ENCODE measurements around the gene LENG8. TPM values are rescaled to one million over a fixed set of nuclear protein-coding genes. Genes with fewer than 3 reads are reported as not detected.
A peak's percentile ranks its signal among the peaks of the same experiment; 100 is the strongest.

LENG8 gene
- total RNA-seq, 2 experiments from 2014 or later, result 165 to 170 TPM

- Mint-ChIP-seq H3K4me3 (no peak overlapping the region), H3K9me3 (no peaks in the 10 kb centered on the region), H3K4me1 (ENCODE audit: low read depth) (peaks cover 22% of the 10 kb centered on the region), H3K36me3 (ENCODE audit: low read depth) (peaks cover 56% of the 10 kb centered on the region), H3K27ac (peak overlapping the region; percentile 53), H3K27me3 (no peaks in the 10 kb centered on the region)
- ChIA-PET CTCF (no interaction called here), POLR2A (interaction anchor here (0.6 to 2.8 kb wide), 2 partner anchors 9 to 288 kb away, joined by 3 to 35 read pairs; partner anchors contain the start of gene LENG8)
- intact Hi-C loops (cut with micrococcal nuclease), result no loop called here
- ATAC-seq (no peak), DNase-seq (no peak)
- no peak for TF ChIP-seq CTCF (IDR thresholded peaks at IDR 0.05)
Observed at GRCh38 chr19:54458648-54459281, 9.8 kb downstream of the LENG8 start.

DNA sequence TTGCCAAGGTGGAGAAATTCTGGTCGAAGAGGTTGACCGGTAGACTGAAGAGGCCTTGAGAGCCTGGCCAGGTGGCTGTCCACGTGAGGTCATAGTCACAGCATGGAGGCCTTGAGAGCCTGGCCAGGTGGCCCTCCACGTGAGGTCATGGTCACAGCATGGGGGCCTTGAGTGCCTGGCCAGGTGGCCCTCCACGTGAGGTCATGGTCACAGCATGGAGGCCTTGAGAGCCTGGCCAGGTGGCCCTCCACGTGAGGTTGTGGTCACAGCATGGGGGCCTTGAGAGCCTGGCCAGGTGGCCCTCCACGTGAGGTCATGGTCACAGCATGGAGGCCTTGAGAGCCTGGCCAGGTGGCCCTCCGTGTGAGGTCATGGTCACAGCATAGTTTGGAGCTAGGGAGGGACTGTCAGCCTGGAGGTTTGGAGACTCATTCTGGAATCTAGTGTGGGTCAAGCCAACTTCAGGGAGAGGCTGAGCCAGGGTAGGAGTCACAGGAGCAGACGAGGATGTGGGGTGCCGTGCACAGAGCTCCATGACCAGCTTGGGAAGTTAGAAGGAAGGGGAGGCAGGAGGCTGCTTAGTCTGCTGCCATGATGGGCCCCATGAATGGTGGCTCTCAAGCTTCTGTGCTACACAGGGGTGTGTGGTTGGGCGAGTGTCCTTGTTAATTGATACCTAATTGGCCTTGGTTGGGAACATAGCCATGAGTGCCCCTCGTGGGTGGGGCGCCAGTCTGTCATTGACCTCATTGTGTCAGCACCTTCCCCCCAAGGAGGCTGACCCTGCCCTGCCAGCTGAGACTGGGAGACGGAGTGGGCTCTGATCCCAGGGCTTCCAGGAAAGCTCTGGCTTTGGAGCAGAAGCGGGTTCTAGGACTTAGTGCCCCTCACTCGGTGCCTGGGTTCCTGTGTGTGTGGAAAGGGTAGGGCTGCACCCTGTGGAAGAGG is 10.6 kb downstream of the LENG8 start:
- intact Hi-C loops (cut with micrococcal nuclease), result no loop called here
- peaks cover 51% of the 10 kb centered on the region for H3K36me3 Mint-ChIP-seq (ENCODE audit: low read depth)
- DNase-seq, result no peak
- no peak for ATAC-seq
- no peaks in the 10 kb centered on the region for H3K9me3 Mint-ChIP-seq
- no peak overlapping the region for H3K4me3 Mint-ChIP-seq
- no peaks in the 10 kb centered on the region for H3K27me3 Mint-ChIP-seq
- POLR2A ChIA-PET, result interaction anchor here (1.2 to 2.8 kb wide), 2 partner anchors 10 to 11 kb away, joined by 4 to 35 read pairs; partner anchors contain the start of gene LENG8
- no peak for TF ChIP-seq CTCF (IDR thresholded peaks at IDR 0.05)
- H3K27ac Mint-ChIP-seq, result peak overlapping the region; percentile 53
- peaks cover 27% of the 10 kb centered on the region for H3K4me1 Mint-ChIP-seq (ENCODE audit: low read depth)
- CTCF ChIA-PET, result no interaction called here

GRCh38 chr19:54460230-54461005 is 11.4 kb downstream of the LENG8 start:
- DNase-seq, result no peak
- ChIA-PET CTCF (no interaction called here), POLR2A (interaction anchor here (1.2 to 3.3 kb wide), 3 partner anchors 10 to 11 kb away, joined by 4 to 38 read pairs (median 35); partner anchors contain the start of gene LENG8)
- intact Hi-C loops (cut with micrococcal nuclease), result no loop called here
- H3K4me1 Mint-ChIP-seq (ENCODE audit: low read depth), result peaks cover 28% of the 10 kb centered on the region
- H3K27me3 Mint-ChIP-seq, result no peaks in the 10 kb centered on the region
- no peak overlapping the region for H3K4me3 Mint-ChIP-seq
- TF ChIP-seq CTCF (IDR thresholded peaks at IDR 0.05), result no peak
- H3K36me3 Mint-ChIP-seq (ENCODE audit: low read depth), result peaks cover 44% of the 10 kb centered on the region
- H3K9me3 Mint-ChIP-seq, result no peaks in the 10 kb centered on the region
- no peak for ATAC-seq
- H3K27ac Mint-ChIP-seq, result no peak overlapping the region

DNA sequence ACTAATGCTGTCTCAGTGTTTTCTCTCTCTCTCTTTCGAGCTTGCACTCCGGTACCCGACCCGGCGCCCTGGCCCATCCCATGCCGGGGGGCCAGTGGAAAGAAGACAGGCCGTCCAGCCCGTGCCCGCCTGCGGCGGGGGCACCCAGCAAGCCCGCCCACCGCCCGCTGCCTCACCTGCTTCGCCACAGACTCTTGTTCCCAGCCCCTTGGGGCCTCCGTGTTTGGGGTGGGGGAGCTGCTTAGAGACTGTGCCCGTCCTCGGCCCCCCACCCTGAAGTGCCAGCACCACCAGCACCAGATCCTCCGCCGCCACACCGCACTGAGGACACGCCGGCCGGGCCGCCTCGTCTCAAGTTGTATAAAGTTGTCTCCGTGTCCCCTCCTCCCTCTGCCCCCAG is 12.2 kb downstream of the LENG8 start:
- ATAC-seq (no peak), DNase-seq (no peak)
- CTCF ChIA-PET, result no interaction called here
- intact Hi-C loops (cut with micrococcal nuclease), result no loop called here
- Mint-ChIP-seq H3K36me3 (ENCODE audit: low read depth) (peaks cover 39% of the 10 kb centered on the region), H3K9me3 (no peaks in the 10 kb centered on the region), H3K4me1 (ENCODE audit: low read depth) (peaks cover 28% of the 10 kb centered on the region), H3K27ac (peak overlapping the region; percentile 83), H3K27me3 (no peaks in the 10 kb centered on the region), H3K4me3 (peak overlapping the region; percentile 82)
- TF ChIP-seq CTCF (IDR thresholded peaks at IDR 0.05), result no peak
- POLR2A ChIA-PET, result interaction anchor here (1.6 to 3.3 kb wide), 3 partner anchors 8 to 258 kb away, joined by 8 to 38 read pairs (median 15); partner anchors contain the start of gene LENG8

Measured in activated CD8-positive, alpha-beta T cell treated with anti-CD3 and anti-CD28 coated beads for 36 hours (primary cell).